Gastrocnemius medialis (tissue), 4 donors: ENCODE measurements around the gene EID2.

Source experiments
- POLR2A ChIP-seq, 2 donors: fragments of 450-650 bp; IDR thresholded peaks; one replicate each; pipeline ENCODE4 v1.6.1; 2017; ENCODE audit warnings: antibody characterized with exemption in 2 of 2, mild to moderate bottlenecking in 2 of 2, moderate library complexity in 2 of 2
- TF ChIP-seq, protein P1 (sequence below), 5 experiments: fragments of 450-650 bp in 3 of 5; fragments of 200-600 bp in 2 of 5; sonication (generic) in 2 of 5; IDR thresholded peaks in 4 of 5; conservative IDR thresholded peaks in 1 of 5; 1 replicate in 4 of 5; 2 replicates in 1 of 5; pipeline ENCODE4 v1.5.1; 2016 to 2019; ENCODE audit warnings: antibody characterized with exemption in 5 of 5, mild to moderate bottlenecking in 3 of 5, moderate library complexity in 3 of 5

DNA sequence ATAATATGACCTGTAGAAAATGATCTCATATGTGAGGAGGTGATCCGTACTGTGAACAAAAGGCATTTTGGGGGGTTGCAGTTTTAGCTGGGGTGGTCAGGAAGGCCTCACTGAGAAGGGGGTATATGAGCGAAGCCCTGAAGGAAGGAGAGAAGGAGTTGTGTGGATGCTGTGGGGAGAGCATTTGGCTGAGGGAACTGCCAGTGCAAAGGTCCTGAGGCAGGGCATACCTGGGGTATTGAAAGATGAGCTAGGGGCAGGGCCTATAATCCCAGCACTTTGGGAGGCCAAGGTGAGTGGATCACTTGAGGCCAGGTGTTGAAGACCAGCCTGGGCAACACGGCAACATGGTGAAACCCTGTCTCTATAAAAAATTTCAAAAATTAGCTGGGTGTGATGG is 22.5 kb downstream of the EID2 start:
- TF ChIP-seq, protein P1, sequence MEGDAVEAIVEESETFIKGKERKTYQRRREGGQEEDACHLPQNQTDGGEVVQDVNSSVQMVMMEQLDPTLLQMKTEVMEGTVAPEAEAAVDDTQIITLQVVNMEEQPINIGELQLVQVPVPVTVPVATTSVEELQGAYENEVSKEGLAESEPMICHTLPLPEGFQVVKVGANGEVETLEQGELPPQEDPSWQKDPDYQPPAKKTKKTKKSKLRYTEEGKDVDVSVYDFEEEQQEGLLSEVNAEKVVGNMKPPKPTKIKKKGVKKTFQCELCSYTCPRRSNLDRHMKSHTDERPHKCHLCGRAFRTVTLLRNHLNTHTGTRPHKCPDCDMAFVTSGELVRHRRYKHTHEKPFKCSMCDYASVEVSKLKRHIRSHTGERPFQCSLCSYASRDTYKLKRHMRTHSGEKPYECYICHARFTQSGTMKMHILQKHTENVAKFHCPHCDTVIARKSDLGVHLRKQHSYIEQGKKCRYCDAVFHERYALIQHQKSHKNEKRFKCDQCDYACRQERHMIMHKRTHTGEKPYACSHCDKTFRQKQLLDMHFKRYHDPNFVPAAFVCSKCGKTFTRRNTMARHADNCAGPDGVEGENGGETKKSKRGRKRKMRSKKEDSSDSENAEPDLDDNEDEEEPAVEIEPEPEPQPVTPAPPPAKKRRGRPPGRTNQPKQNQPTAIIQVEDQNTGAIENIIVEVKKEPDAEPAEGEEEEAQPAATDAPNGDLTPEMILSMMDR (IDR thresholded peaks at IDR 0.05 in 4 of 5, conservative IDR thresholded peaks at IDR 0.05 in 1 of 5) = no peak
- TF ChIP-seq POLR2A (IDR thresholded peaks at IDR 0.05) = no peak
